Esophagus muscularis mucosa (tissue), 4 donors: ENCODE results near the gene ZNRF4. TPM values are rescaled to one million over a fixed set of nuclear protein-coding genes. Genes with fewer than 3 reads are reported as not detected.
"Not testable (repeated sequence)": the region's sequence is repeated elsewhere in the genome, so short reads cannot be mapped to it uniquely, and the experiment has no call there.

ENCODE experiments used
- DNase-seq: peaks from one replicate; pipeline ENCODE4 v3.0.0-alpha.2; 2017; ENCODE audit errors: extremely low spot score
- H3K27ac ChIP-seq, 4 donors: fragments of 200-600 bp; sonication (generic); replicated peaks in 1 of 4; 1 replicate in 3 of 4; 2 replicates in 1 of 4; pipeline ENCODE4 v1.5.1; 2016 to 2019; ENCODE audit warnings: mild to moderate bottlenecking in 1 of 4
- H3K27me3 ChIP-seq, 4 donors: fragments of 200-600 bp; sonication (generic); one replicate each; pipeline versions ENCODE4 v1.5.1 to v1.6.0; 2016 to 2019
- H3K36me3 ChIP-seq, 4 donors: fragments of 200-600 bp; sonication (generic); one replicate each; pipeline ENCODE4 v1.5.1; 2016 to 2019
- H3K4me1 ChIP-seq, 4 donors: fragments of 200-600 bp; sonication (generic); one replicate each; pipeline ENCODE4 v1.5.1; 2016 to 2019
- H3K4me3 ChIP-seq, 4 donors: fragments of 200-600 bp; sonication (generic); 1 replicate in 2 of 4; 2 replicates in 2 of 4; pipeline ENCODE4 v1.5.1; 2016 to 2019; ENCODE audit warnings: mild to moderate bottlenecking in 4 of 4, moderate library complexity in 1 of 4
- H3K9me3 ChIP-seq, 4 donors: fragments of 200-600 bp; sonication (generic); 1 replicate in 3 of 4; 2 replicates in 1 of 4; pipeline ENCODE4 v1.5.1; 2016 to 2019
- CTCF ChIP-seq, 3 experiments: fragments of 200-600 bp in 2 of 3; fragments of 450-650 bp in 1 of 3; sonication (generic) in 2 of 3; IDR thresholded peaks; one replicate each; pipeline ENCODE4 v1.5.1; 2017 to 2019; ENCODE audit warnings: antibody characterized with exemption in 3 of 3, mild to moderate bottlenecking in 2 of 3, moderate library complexity in 1 of 3
- EP300 ChIP-seq: sonication (generic); formaldehyde crosslinking; IDR thresholded peaks from one replicate; pipeline ENCODE4 v1.6.1; 2017; ENCODE audit warnings: antibody characterized with exemption
- POLR2A ChIP-seq: fragments of 450-650 bp; IDR thresholded peaks from one replicate; pipeline ENCODE4 v1.6.1; 2017; ENCODE audit warnings: antibody characterized with exemption, moderate library complexity, mild to moderate bottlenecking, low read depth
- POLR2AphosphoS5 ChIP-seq, 2 donors: sonication (generic); formaldehyde crosslinking; IDR thresholded peaks; one replicate each; pipeline ENCODE4 v1.6.1; 2017; ENCODE audit warnings: antibody characterized with exemption in 2 of 2
- WGBS: methylation state at CpG from one replicate; pipeline ENCODE4 v1.1.5; 2018; 5-methylcytosine and 5-hydroxymethylcytosine counted together
- intact Hi-C: fragments of 100-400 bp; cut with DNase I; formaldehyde crosslinking; loops from one replicate; pipeline ENCODE4 v1.15.1; 2023
- total RNA-seq, 4 donors: library from RNA; depleted of rRNA; stranded (reverse); fragments of >200 nt; gene quantifications; one replicate each; pipeline versions ENCODE4 v1.1.0 to v1.2.1, GENCODE V29; 2016

ZNRF4 gene
- not detected for total RNA-seq

DNA sequence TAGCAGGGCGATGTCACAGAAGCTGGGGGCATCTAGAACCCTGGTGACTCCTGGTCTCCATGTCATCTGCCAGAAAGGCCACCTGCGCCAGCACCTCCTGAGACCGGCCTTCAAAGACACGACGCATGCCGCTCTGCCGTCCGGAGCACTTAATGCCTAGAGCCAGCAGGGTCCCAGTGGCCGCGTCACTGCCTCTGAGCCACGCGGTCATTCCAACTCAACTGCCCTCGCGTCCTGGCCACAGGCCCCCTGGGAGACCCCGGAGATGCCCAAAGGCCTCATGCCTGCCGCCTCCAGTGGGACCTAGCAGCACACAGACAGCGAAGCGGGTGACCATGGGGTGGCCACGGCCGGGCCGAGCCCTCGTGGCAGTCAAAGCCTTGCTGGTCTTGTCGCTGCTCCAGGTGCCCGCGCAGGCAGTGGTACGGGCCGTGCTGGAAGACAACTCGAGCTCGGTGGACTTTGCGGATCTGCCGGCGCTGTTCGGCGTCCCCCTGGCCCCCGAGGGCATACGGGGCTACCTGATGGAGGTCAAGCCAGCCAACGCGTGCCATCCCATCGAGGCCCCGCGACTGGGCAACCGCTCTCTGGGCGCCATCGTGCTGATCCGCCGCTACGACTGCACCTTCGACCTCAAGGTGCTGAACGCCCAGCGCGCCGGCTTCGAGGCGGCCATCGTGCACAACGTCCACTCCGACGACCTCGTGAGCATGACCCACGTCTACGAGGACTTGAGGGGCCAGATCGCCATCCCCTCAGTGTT is at the start of gene ZNRF4:
ZNRF4 (plus strand) TSS at position 51 of the 763 bp plus-strand sequence; CDS start at position 126, 75 bp downstream.
- H3K4me1 ChIP-seq, result no peaks in the 10 kb centered on the region
- H3K36me3 ChIP-seq, result no peaks in the 10 kb centered on the region
- no peak within 1 kb of the TSS for H3K27ac ChIP-seq
- H3K27me3 ChIP-seq, result peaks cover 0 to 34% (median 0%) of the 10 kb centered on the region in 4 donors
- intact Hi-C loops, result no loop called here
- 92% methylated on average over 58 of the region's 62 CpGs for WGBS
- no peak for DNase-seq
- H3K9me3 ChIP-seq, result peaks cover 0 to 5% (median 0%) of the 10 kb centered on the region in 4 donors
- H3K4me3 ChIP-seq, result no peak within 1 kb of the TSS
- TF ChIP-seq CTCF (IDR thresholded peaks at IDR 0.05) (no peak), EP300 (no peak), POLR2A (no peak), POLR2AphosphoS5 (IDR thresholded peaks at IDR 0.05) (no peak)

- peaks cover 0 to 17% (median 4%) of the 10 kb centered on the region in 4 donors for H3K9me3 ChIP-seq
- 82% methylated on average over 6 of the region's 6 CpGs for WGBS
- H3K4me3 ChIP-seq, H3K36me3 ChIP-seq, H3K4me1 ChIP-seq, DNase-seq, intact Hi-C loops, H3K27ac ChIP-seq: not testable (repeated sequence)
- peaks cover 0 to 21% (median 0%) of the 10 kb centered on the region in 4 donors for H3K27me3 ChIP-seq
These were observed 49.0 kb upstream of the ZNRF4 start for GRCh38 chr19:5406198-5406597.

- DNase-seq, result no peak
- 66% methylated on average over 7 of the region's 7 CpGs for WGBS
- peaks cover 0 to 20% (median 0%) of the 10 kb centered on the region in 4 donors for H3K27me3 ChIP-seq
- H3K9me3 ChIP-seq, result peaks cover 0 to 17% (median 4%) of the 10 kb centered on the region in 4 donors
- intact Hi-C loops, result no loop called here
- no peaks in the 10 kb centered on the region for H3K36me3 ChIP-seq
- no peaks in the 10 kb centered on the region for H3K4me1 ChIP-seq
- no peak overlapping the region for H3K4me3 ChIP-seq
- TF ChIP-seq EP300, result no peak
- no peak for TF ChIP-seq POLR2A
- no peak for TF ChIP-seq POLR2AphosphoS5 (IDR thresholded peaks at IDR 0.05)
- TF ChIP-seq CTCF (IDR thresholded peaks at IDR 0.05), result no peak
- H3K27ac ChIP-seq, result no peak overlapping the region
These were observed 48.4 kb upstream of the ZNRF4 start for GRCh38 chr19:5406816-5407215.

DNA sequence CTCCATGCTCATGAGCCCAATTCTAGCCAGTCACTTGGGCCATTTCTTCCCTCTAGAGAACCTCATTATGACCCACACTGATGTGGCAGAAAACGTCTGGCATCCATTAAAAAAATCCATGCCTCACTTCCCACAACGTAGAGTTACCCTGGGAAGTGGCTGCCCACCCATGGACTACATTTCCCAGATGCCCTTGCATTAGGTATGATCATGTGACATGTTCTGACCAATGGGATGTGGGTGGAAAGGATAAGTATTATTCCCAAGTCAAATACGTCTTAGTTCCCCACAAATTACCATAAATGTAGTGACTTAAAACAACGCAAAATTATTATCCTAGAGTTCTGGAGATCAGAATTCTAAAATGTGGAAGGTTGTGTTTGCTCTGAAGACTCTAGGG is 47.9 kb upstream of the ZNRF4 start:
- no peak overlapping the region for H3K27ac ChIP-seq
- no peak for DNase-seq
- H3K4me3 ChIP-seq, result no peak overlapping the region
- H3K9me3 ChIP-seq, result peaks cover 0 to 17% (median 4%) of the 10 kb centered on the region in 4 donors
- no peaks in the 10 kb centered on the region for H3K36me3 ChIP-seq
- no peaks in the 10 kb centered on the region for H3K4me1 ChIP-seq
- 50% methylated on average over 4 of the region's 4 CpGs for WGBS
- H3K27me3 ChIP-seq, result peaks cover 0 to 22% (median 0%) of the 10 kb centered on the region in 4 donors
- TF ChIP-seq EP300 (no peak), CTCF (IDR thresholded peaks at IDR 0.05) (no peak), POLR2AphosphoS5 (IDR thresholded peaks at IDR 0.05) (no peak), POLR2A (no peak)
- intact Hi-C loops, result no loop called here

DNA sequence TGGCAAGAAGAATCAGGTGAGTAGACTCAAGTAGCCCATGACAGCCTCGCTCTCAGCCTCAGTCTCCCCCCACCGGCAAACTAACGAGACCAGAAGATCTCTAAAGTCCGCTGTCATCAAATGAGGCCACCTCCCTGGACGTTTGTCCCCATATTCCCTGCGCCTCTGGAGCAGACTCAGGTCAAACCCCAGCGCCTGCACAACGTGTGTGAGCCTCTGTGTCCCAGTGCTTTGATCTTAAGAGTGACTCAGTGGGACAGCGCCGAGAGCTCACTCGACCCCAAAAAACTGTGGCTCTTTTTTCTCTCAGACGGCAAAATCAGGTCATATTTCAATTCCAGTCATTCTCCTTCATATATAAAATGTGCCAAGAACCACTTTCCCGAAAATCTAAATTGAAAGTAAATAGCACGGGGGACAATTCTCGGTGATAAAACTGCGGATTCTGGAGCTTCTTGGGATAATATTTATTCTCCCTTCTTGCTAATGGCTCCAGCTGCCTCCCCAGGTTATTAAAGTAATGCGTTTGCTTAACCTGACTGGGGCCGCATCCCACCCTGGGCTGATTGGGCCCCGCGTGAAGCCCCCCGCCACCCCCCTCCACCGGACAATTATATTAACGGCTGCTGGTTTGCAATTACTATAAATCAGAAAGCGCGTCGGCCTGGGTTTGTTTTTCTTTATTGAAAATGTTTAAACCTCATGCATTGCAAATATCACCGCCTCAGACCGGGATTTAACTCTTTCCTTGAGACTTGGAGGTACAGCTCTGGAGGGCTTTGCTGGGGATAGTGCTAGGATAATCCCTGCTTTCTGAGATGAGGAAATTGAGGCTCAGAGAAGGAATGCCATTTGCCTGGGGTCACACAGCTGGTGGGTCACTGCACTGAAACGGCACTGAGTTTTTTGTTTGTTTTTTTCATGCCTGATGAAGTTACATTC is 37.5 kb upstream of the ZNRF4 start:
- Histone ChIP-seq H3K9me3 (no peaks in the 10 kb centered on the region), H3K4me1 (peaks cover 0 to 5% (median 0%) of the 10 kb centered on the region in 4 donors), H3K36me3 (no peaks in the 10 kb centered on the region), H3K4me3 (peak overlapping the region in 1 of 4 donors; percentile 14), H3K27me3 (peaks cover 0 to 78% (median 11%) of the 10 kb centered on the region in 4 donors), H3K27ac (no peak overlapping the region)
- intact Hi-C loops, result no loop called here
- 39% methylated on average over 29 of the region's 29 CpGs for WGBS
- DNase-seq, result no peak
- TF ChIP-seq CTCF (IDR thresholded peaks at IDR 0.05), result no peak
- TF ChIP-seq EP300, result no peak
- no peak for TF ChIP-seq POLR2A
- no peak for TF ChIP-seq POLR2AphosphoS5 (IDR thresholded peaks at IDR 0.05)
